Heart right ventricle (tissue), 16 donors: ENCODE data around the gene PDE1C. TPM values are rescaled to one million over a fixed set of nuclear protein-coding genes. Genes with fewer than 3 reads are reported as not detected.

Experiments
- ATAC-seq, 8 donors: fragments of 200-7000 bp; cut with Tn5 transposase; one replicate each; pipeline ENCODE4 v1.9.1; 2020; ENCODE audit warnings: mild to moderate bottlenecking in 8 of 8, moderate library complexity in 8 of 8, moderate number of reproducible peaks in 1 of 8
- DNase-seq, 2 donors: peaks; one replicate each; pipeline ENCODE4 v3.0.0-alpha.2; 2020
- H3K27ac ChIP-seq, 10 donors: fragments of 200-600 bp; sonication (generic) in 2 of 10; one replicate each; pipeline versions ENCODE4 v1.5.0 to v1.8.0; 2020 to 2022; ENCODE audit warnings: mild to moderate bottlenecking in 3 of 10
- H3K27me3 ChIP-seq, 7 donors: fragments of 200-600 bp; one replicate each; pipeline ENCODE4 v1.8.0; 2021 to 2022; ENCODE audit warnings: mild to moderate bottlenecking in 2 of 7
- H3K36me3 ChIP-seq, 9 donors: fragments of 200-600 bp; sonication (generic) in 1 of 9; one replicate each; pipeline versions ENCODE4 v1.5.0 to v1.8.0; 2020 to 2022; ENCODE audit warnings: mild to moderate bottlenecking in 2 of 9
- H3K4me1 ChIP-seq, 9 donors: fragments of 200-600 bp; sonication (generic) in 1 of 9; one replicate each; pipeline versions ENCODE4 v1.5.0 to v1.8.0; 2020 to 2022; ENCODE audit warnings: mild to moderate bottlenecking in 4 of 9
- H3K4me3 ChIP-seq, 10 donors: fragments of 200-600 bp; sonication (generic) in 2 of 10; one replicate each; pipeline versions ENCODE4 v1.5.0 to v1.8.0; 2020 to 2022; ENCODE audit warnings: mild to moderate bottlenecking in 7 of 10, moderate library complexity in 2 of 10
- H3K9me3 ChIP-seq, 11 donors: fragments of 200-600 bp in 10 of 11; sonication (generic) in 2 of 11; one replicate each; pipeline versions ENCODE4 v1.5.0 to v1.8.0; 2013 to 2022; ENCODE audit warnings: mild to moderate bottlenecking in 2 of 11, control low read depth in 1 of 11, moderate library complexity in 1 of 11
- CTCF ChIP-seq, 9 donors: fragments of 200-600 bp; sonication (generic) in 2 of 9; IDR thresholded peaks; one replicate each; pipeline versions ENCODE4 v1.5.0 to v1.8.0; 2021 to 2022; ENCODE audit warnings: antibody characterized with exemption in 9 of 9, mild to moderate bottlenecking in 5 of 9, moderate library complexity in 1 of 9
- WGBS, 2 donors: extraction: QIAGEN DNeasy Blood & Tissue Kit; methylation state at CpG; one replicate each; pipeline ENCODE4 v1.1.7; 2013; ENCODE audit warnings: inconsistent platforms in 1 of 2; 5-methylcytosine and 5-hydroxymethylcytosine counted together
- intact Hi-C, 10 donors: fragments of 100-400 bp; cut with DNase I; formaldehyde crosslinking; loops; one replicate each; pipeline versions ENCODE4 v1.11.1 to v1.14.2; 2022
- polyA plus RNA-seq, 2 donors: library from polyadenylated mRNA; stranded (reverse); fragments of 200-250 nt; gene quantifications; one replicate each; pipeline ENCODE4 v1.2.3, GENCODE V29; 2013
- total RNA-seq, 10 donors: library from RNA; stranded (reverse); fragmentation: NEBNext Ultra II Directional in 3 of 10; extraction: Animal tissue kit (Norgen Biotek cat#: 25700) in 3 of 10; gene quantifications; one replicate each; pipeline versions ENCODE4 v1.2.1 to v1.2.4, GENCODE V29; 2021 to 2023
- donor health status: Arrhythmogenic right ventricular cardiomyopathy.
- donor health status: ischemic (EF 13 %, LVEDD 7.1; RV severe dilation, severe dysfunction).
- donor health status: healthy with polysubstance abuse.
- donor health status: DM: no; HTN: yes; CAD: no.
- donor health status: DM: no; HTN: no; CAD: no.
- donor health status: ischemic (EF 25% LVEDD 6.9; RV normal size, moderate dysfunction).
- donor health status: ischemic (EF 25% LVEDD 5.7; RV mildly dilated, moderate dysfunction).
- donor health status: healthy.
- donor health status: DM: yes; HTN: yes; CAD: no.
- donor health status: Ischemic cardiomyopathy.
- donor health status: ischemic (EF 35%, LVEDD 5.7; RV mildly dilated, moderate dysfunction).
- donor health status: nonischemic (EF 11% LVEDD 7.7; RV severe dilation, severe dysfunction).
- donor health status: DM: yes; HTN: yes; CAD: no.
- donor health status: PGD.
- donor health status: ischemic (EF 29% LVEDD 5.4; RV normal size, mild dysfunction).
- donor health status: nonischemic (EF 23%, LVEDD 6.1; RV moderate dilation, normal function).

PDE1C gene
- total and polyA plus RNA-seq, 12 donors = 11.7 to 315 (median 175) TPM

- ATAC-seq (peak; percentile 51 to 69 (median 64)), DNase-seq (no peak)
- WGBS, 2 donors = 45 to 46% methylated on average over 7 of the region's 7 CpGs
- peaks cover 0 to 17% (median 3%) of the 10 kb centered on the region in 9 donors for H3K4me1 ChIP-seq
- peak; percentile 59 to 84 (median 77) for TF ChIP-seq CTCF (IDR thresholded peaks at IDR 0.05)
- H3K36me3 ChIP-seq = peaks cover 0 to 2% (median 0%) of the 10 kb centered on the region in 9 donors
- intact Hi-C loops = loop anchor here in 4 of 10 donors (10.0 kb wide), 4 partner anchors 252 to 422 kb away; no protein-coding TSS in a partner anchor
- H3K27me3 ChIP-seq = no peaks in the 10 kb centered on the region
- H3K4me3 ChIP-seq = no peak overlapping the region
- H3K27ac ChIP-seq = no peak overlapping the region
- H3K9me3 ChIP-seq = no peaks in the 10 kb centered on the region
Observed at GRCh38 chr7:31782411-31782991, 287.7 kb downstream of the PDE1C start.

- intact Hi-C loops = no loop called here
Observed at GRCh38 chr7:31778296-31778695, 291.9 kb downstream of the PDE1C start.

GRCh38 chr7:31776616-31777015 lies 293.6 kb downstream of the PDE1C start:
- WGBS, 2 donors = 69 to 72% methylated on average over 3 of the region's 3 CpGs
- H3K36me3 ChIP-seq = peaks cover 0 to 17% (median 0%) of the 10 kb centered on the region in 9 donors
- no peak for ATAC-seq
- no peak for DNase-seq
- H3K27me3 ChIP-seq = no peaks in the 10 kb centered on the region
- no peak overlapping the region for H3K4me3 ChIP-seq
- intact Hi-C loops = no loop called here
- H3K27ac ChIP-seq = no peak overlapping the region
- H3K9me3 ChIP-seq = no peaks in the 10 kb centered on the region
- H3K4me1 ChIP-seq = peaks cover 0 to 9% (median 3%) of the 10 kb centered on the region in 9 donors
- no peak for TF ChIP-seq CTCF (IDR thresholded peaks at IDR 0.05)

More at GRCh38 chr7:31778296-31778695, 291.9 kb downstream of the PDE1C start:
- WGBS, 2 donors = 54 to 57% methylated on average over 3 of the region's 3 CpGs
- Histone ChIP-seq H3K36me3 (peaks cover 0 to 2% (median 0%) of the 10 kb centered on the region in 9 donors), H3K27ac (peak overlapping the region in 1 of 10 donors; percentile 33), H3K27me3 (no peaks in the 10 kb centered on the region), H3K4me1 (peaks cover 0 to 9% (median 3%) of the 10 kb centered on the region in 9 donors), H3K9me3 (no peaks in the 10 kb centered on the region), H3K4me3 (no peak overlapping the region)
- ATAC-seq (peak in 6 of 8 donors; percentile 16 to 75 (median 47)), DNase-seq (no peak)
- no peak for TF ChIP-seq CTCF (IDR thresholded peaks at IDR 0.05)

GRCh38 chr7:31775556-31775955 lies 294.7 kb downstream of the PDE1C start:
- Histone ChIP-seq H3K27ac (no peak overlapping the region), H3K4me3 (no peak overlapping the region), H3K36me3 (peaks cover 0 to 17% (median 0%) of the 10 kb centered on the region in 9 donors), H3K27me3 (no peaks in the 10 kb centered on the region), H3K4me1 (peaks cover 0 to 9% (median 3%) of the 10 kb centered on the region in 9 donors), H3K9me3 (no peaks in the 10 kb centered on the region)
- no peak for TF ChIP-seq CTCF (IDR thresholded peaks at IDR 0.05)
- no peak for ATAC-seq
- 76 to 82% methylated on average over 8 of the region's 8 CpGs for WGBS, 2 donors
- DNase-seq = no peak
- intact Hi-C loops = no loop called here
